ENCODE results near the gene COLEC12. TPM values are rescaled to one million over a fixed set of nuclear protein-coding genes. Genes with fewer than 3 reads are reported as not detected.

COLEC12 gene
- polyA plus RNA-seq, 1 donor (not counting 4 experiments of a cell fraction or from before 2014, with no cell fraction given), result not detected

DNA sequence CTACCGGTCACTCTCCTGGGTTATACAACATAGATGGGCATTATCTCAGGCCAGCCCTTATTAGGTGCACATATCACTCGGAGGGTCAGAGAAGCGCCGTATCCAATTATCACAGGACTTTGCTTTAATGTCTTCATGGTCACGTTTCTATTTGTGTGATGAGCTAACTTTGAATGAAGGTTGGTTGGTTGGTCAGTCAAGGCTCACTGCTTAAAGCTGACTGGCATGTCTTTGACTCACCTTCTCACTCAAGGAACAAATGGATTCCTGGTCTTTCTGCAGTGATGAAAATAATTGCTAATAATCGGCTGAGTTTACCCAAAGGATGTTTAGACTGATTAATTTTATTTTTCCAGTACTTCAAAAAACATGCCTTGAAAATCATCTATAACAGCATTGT is 39.7 kb downstream of the COLEC12 start:
- no peaks in the 10 kb centered on the region for H3K9me1 ChIP-seq (ENCODE audit: control insufficient read depth, extremely low read depth, insufficient read depth, low read length)
- dilution Hi-C loops (cut with MboI; ENCODE audit: extremely low pct_ligation_motif_present, low sequenced_read_pairs), result no loop called here
- H3K4me2 ChIP-seq (ENCODE audit: control insufficient read depth, extremely low read depth, insufficient read depth, low read depth, low read length), result no peak overlapping the region
- no peak overlapping the region for H2AFZ ChIP-seq (ENCODE audit: control insufficient read depth, low read length)
- no peak overlapping the region for H3K27ac ChIP-seq (ENCODE audit: control insufficient read depth, insufficient read depth, low read length)
- no peaks in the 10 kb centered on the region for H3K36me3 ChIP-seq (ENCODE audit: control insufficient read depth in 2 of 2, extremely low read depth in 1 of 2, insufficient read depth in 2 of 2, low read length in 2 of 2)
- H3K4me1 ChIP-seq (ENCODE audit: control insufficient read depth, extremely low read depth, insufficient read depth, low read length), result no peaks in the 10 kb centered on the region
- TF ChIP-seq CTCF (optimal IDR thresholded peaks at IDR 0.05 in 1 of 3, IDR thresholded peaks at IDR 0.05 in 1 of 3, conservative IDR thresholded peaks at IDR 0.05 in 1 of 3; ENCODE audit: extremely low read depth in 1 of 3, insufficient read depth in 2 of 3, low read length in 3 of 3) (no peak), EZH2 (IDR thresholded peaks at IDR 0.05; ENCODE audit: low read length) (no peak)
- H3K27me3 ChIP-seq (ENCODE audit: control insufficient read depth, extremely low read depth, insufficient read depth, low read length), result no peaks in the 10 kb centered on the region
- no peak for DNase-seq (ENCODE audit: low read depth, low spot score)
- no peaks in the 10 kb centered on the region for H4K20me1 ChIP-seq (ENCODE audit: control insufficient read depth, extremely low read depth, insufficient read depth, low read length)
- no peaks in the 10 kb centered on the region for H3K9me3 ChIP-seq (ENCODE audit: control insufficient read depth, low read depth, low read length)
- no peak overlapping the region for H3K4me3 ChIP-seq (ENCODE audit: control insufficient read depth in 2 of 3, extremely low read depth in 1 of 3, insufficient read depth in 2 of 3, low read depth in 1 of 3, low read length in 3 of 3)
- no peaks in the 10 kb centered on the region for H3K79me2 ChIP-seq (ENCODE audit: control insufficient read depth, insufficient read depth, low read length)
- FAIRE-seq, result no peak
- H3K9ac ChIP-seq (ENCODE audit: control insufficient read depth, extremely low read depth, insufficient read depth, low read length), result no peak overlapping the region

DNA sequence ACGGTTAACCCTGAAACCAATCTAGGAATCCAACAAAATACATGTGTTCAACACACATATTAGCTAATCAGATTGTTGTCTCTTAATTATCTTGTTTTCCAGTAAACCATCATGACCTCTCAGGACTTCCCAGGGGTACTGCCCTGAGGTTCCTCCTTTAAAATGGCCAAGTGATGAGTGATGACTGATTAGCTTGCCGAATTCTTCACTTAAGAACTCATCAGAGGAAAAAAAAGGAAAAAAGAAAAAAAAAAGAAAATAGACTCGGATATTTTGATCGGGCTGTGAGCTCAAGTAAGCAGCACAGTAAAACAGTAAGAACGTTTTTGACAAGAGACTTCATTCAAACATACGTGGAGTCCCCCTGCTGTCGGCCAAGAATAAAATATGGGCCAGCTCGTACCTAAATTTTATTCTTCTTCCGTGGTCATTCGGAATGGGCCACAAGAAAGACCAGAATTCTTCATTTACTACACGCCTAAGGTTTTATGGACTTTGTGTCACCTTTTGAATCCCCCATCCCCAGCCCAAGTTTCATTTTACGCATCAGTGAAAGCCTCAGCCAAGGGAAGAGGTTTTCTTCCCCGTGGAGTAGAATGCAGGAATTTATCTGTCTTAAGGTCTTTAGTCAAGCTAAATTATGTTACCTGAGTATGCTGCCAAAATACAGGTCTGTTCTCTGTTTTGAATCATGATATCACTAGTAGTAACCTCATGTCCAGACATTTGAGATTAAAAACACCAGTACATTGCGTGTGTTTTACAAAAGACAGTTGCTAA is 40.5 kb downstream of the COLEC12 start:
- no peaks in the 10 kb centered on the region for H3K4me1 ChIP-seq (ENCODE audit: control insufficient read depth, extremely low read depth, insufficient read depth, low read length)
- no peaks in the 10 kb centered on the region for H4K20me1 ChIP-seq (ENCODE audit: control insufficient read depth, extremely low read depth, insufficient read depth, low read length)
- TF ChIP-seq EZH2 (IDR thresholded peaks at IDR 0.05; ENCODE audit: low read length) (no peak), CTCF (optimal IDR thresholded peaks at IDR 0.05 in 1 of 3, IDR thresholded peaks at IDR 0.05 in 1 of 3, conservative IDR thresholded peaks at IDR 0.05 in 1 of 3; ENCODE audit: extremely low read depth in 1 of 3, insufficient read depth in 2 of 3, low read length in 3 of 3) (no peak)
- no peak overlapping the region for H3K9ac ChIP-seq (ENCODE audit: control insufficient read depth, extremely low read depth, insufficient read depth, low read length)
- no peak overlapping the region for H3K4me3 ChIP-seq (ENCODE audit: control insufficient read depth in 2 of 3, extremely low read depth in 1 of 3, insufficient read depth in 2 of 3, low read depth in 1 of 3, low read length in 3 of 3)
- no peak overlapping the region for H3K4me2 ChIP-seq (ENCODE audit: control insufficient read depth, extremely low read depth, insufficient read depth, low read depth, low read length)
- H3K79me2 ChIP-seq (ENCODE audit: control insufficient read depth, insufficient read depth, low read length), result no peaks in the 10 kb centered on the region
- H3K36me3 ChIP-seq (ENCODE audit: control insufficient read depth in 2 of 2, extremely low read depth in 1 of 2, insufficient read depth in 2 of 2, low read length in 2 of 2), result no peaks in the 10 kb centered on the region
- H3K9me1 ChIP-seq (ENCODE audit: control insufficient read depth, extremely low read depth, insufficient read depth, low read length), result no peaks in the 10 kb centered on the region
- FAIRE-seq (no peak), DNase-seq (ENCODE audit: low read depth, low spot score) (no peak)
- no peak overlapping the region for H3K27ac ChIP-seq (ENCODE audit: control insufficient read depth, insufficient read depth, low read length)
- dilution Hi-C loops (cut with MboI; ENCODE audit: extremely low pct_ligation_motif_present, low sequenced_read_pairs), result no loop called here
- H2AFZ ChIP-seq (ENCODE audit: control insufficient read depth, low read length), result no peak overlapping the region
- H3K9me3 ChIP-seq (ENCODE audit: control insufficient read depth, low read depth, low read length), result no peaks in the 10 kb centered on the region
- H3K27me3 ChIP-seq (ENCODE audit: control insufficient read depth, extremely low read depth, insufficient read depth, low read length), result no peaks in the 10 kb centered on the region

Measured in keratinocyte (primary cell).